ENCODE results near the gene PDGFA. TPM values are rescaled to one million over a fixed set of nuclear protein-coding genes. Genes with fewer than 3 reads are reported as not detected.

The PDGFA gene
- total and polyA plus RNA-seq, 2 experiments from 2014 or later = 35.6 to 43.1 TPM

GRCh38 chr7:533266-533665 lies 13.6 kb upstream of the PDGFA start (continued):
- no peak for TF ChIP-seq EZH2phosphoT487 (IDR thresholded peaks at IDR 0.05; ENCODE audit: unreplicated experiment)
- no peak for TF ChIP-seq NANOG (IDR thresholded peaks at IDR 0.05; ENCODE audit: borderline replicate concordance)
- no peak for TF ChIP-seq POLR2AphosphoS5 (IDR thresholded peaks at IDR 0.05; ENCODE audit: low read depth)
- no peak for TF ChIP-seq ZNF331 (CRISPR knock-in tag; IDR thresholded peaks at IDR 0.05; ENCODE audit: low read depth)
- no peak for TF ChIP-seq EZH2 (IDR thresholded peaks at IDR 0.05; ENCODE audit: low read depth, unreplicated experiment)

- H2AFZ ChIP-seq = no peak overlapping the region
- peaks cover 19% of the 10 kb centered on the region for H3K27me3 Mint-ChIP-seq (ENCODE audit: insufficient read depth, low read depth, poor library complexity)
- no peak overlapping the region for H3K27ac ChIP-seq (ENCODE audit: low read depth)
- DNase-seq (ENCODE audit: low spot score) (no peak), ATAC-seq (no peak; the same call in 2 of the 3 replicates)
- no peaks in the 10 kb centered on the region; the same call in 2 of the 3 replicates for H3K9me3 Mint-ChIP-seq
- no peaks in the 10 kb centered on the region for H3K27me3 ChIP-seq (ENCODE audit: insufficient read depth)
- no peaks in the 10 kb centered on the region for H4K20me1 ChIP-seq (replicated peaks; ENCODE audit: insufficient read depth)
- no peaks in the 10 kb centered on the region; the same call in 1 of the 3 replicates for H3K4me1 Mint-ChIP-seq
- no peaks in the 10 kb centered on the region for H3K4me1 ChIP-seq (ENCODE audit: insufficient read depth)
- H3K9me2 ChIP-seq (ENCODE audit: insufficient read depth) = peaks cover 7% of the 10 kb centered on the region; the same call in 1 of the 2 replicates
- H3K4me3 ChIP-seq = no peak overlapping the region
- H3K27ac Mint-ChIP-seq = no peak overlapping the region
- no peak overlapping the region for H3K4me3 Mint-ChIP-seq
- H3K79me2 ChIP-seq (replicated peaks; ENCODE audit: insufficient read depth) = no peaks in the 10 kb centered on the region
- H3K36me3 ChIP-seq (ENCODE audit: insufficient read depth) = no peaks in the 10 kb centered on the region
- no peaks in the 10 kb centered on the region for H3K36me3 Mint-ChIP-seq (ENCODE audit: low read depth)
- H3F3A ChIP-seq (replicated peaks; ENCODE audit: low read depth) = no peaks in the 10 kb centered on the region
- no peak overlapping the region for H3K4me2 ChIP-seq
- TF ChIP-seq POLR2AphosphoS5 (IDR thresholded peaks at IDR 0.05; ENCODE audit: low read depth) (no peak), CREB1 (CRISPR knock-in tag; IDR thresholded peaks at IDR 0.05; ENCODE audit: low read depth) (no peak), EZH2phosphoT487 (IDR thresholded peaks at IDR 0.05; ENCODE audit: unreplicated experiment) (no peak), CTCF (conservative IDR thresholded peaks at IDR 0.05; ENCODE audit: low read depth in 2 of 2) (no peak), ZNF462 (CRISPR knock-in tag; IDR thresholded peaks at IDR 0.05) (no peak), ZNF331 (CRISPR knock-in tag; IDR thresholded peaks at IDR 0.05; ENCODE audit: low read depth) (no peak), EZH2 (IDR thresholded peaks at IDR 0.05; ENCODE audit: low read depth, unreplicated experiment) (no peak), REST (IDR thresholded peaks at IDR 0.05; ENCODE audit: unreplicated experiment) (no peak), ZNF114 (CRISPR knock-in tag; IDR thresholded peaks at IDR 0.05) (no peak), ETS1 (IDR thresholded peaks at IDR 0.05) (no peak)
Measured at GRCh38 chr7:532379-533143, 12.9 kb upstream of the PDGFA start.

Measured in GM23338 (cell line).